SIG-M5 (cell line): Measurements from ENCODE around the gene OR9A4.
A peak's percentile ranks its signal among the peaks of the same experiment; 100 is the strongest.
"Not testable (repeated sequence)": the region's sequence is repeated elsewhere in the genome, so short reads cannot be mapped to it uniquely, and the experiment has no call there.

Source experiments
- DNase-seq: peaks from one replicate; lab custom pipeline; 2025; lab: John Stamatoyannopoulos, UW

OR9A4 gene, protein sequence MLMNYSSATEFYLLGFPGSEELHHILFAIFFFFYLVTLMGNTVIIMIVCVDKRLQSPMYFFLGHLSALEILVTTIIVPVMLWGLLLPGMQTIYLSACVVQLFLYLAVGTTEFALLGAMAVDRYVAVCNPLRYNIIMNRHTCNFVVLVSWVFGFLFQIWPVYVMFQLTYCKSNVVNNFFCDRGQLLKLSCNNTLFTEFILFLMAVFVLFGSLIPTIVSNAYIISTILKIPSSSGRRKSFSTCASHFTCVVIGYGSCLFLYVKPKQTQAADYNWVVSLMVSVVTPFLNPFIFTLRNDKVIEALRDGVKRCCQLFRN

DNA sequence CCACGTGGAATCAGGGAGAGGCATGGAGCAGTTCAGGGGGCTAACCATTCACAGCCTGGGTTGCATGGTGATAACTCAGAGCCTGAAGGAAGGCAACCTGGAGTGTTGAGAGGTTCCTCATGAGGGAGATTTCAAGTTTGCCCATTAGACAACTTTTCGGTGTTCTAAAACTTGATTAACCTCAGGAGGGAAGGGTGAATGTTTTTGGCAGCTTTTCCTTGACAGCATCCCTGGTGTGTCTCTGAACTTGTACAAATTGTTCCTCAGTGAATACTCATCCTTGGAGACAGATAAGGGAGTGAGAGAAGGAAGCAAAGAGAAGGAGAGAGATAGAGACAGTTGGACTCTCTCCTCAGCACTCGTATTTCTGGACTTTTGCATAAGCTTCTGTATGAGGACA is at the start of gene OR9A4:
Gene OR9A4 (plus strand): TSS at position 301 of the 400 bp plus-strand sequence. CDS start 2,477 bp downstream, outside the sequence.
- no peak for DNase-seq

DNA sequence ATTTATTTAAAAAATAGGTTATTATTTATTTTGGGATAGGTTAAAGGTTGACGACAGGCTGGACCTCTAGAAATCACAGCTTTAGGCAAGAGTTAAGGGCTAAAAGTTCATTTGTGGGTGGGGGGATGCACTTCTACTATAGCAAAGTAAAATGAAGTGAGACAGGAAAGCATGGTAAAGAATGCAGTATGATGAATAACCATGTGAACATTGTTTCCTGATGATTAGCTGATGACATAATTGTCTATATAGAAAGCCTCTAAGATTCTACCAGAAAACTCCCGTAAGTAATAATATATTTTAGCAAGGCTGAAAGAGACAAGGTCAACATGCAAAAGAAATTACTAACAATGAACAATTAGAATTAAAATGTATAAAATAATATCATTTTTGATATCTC is 49.2 kb upstream of the OR9A4 start:
- DNase-seq: no peak

DNA sequence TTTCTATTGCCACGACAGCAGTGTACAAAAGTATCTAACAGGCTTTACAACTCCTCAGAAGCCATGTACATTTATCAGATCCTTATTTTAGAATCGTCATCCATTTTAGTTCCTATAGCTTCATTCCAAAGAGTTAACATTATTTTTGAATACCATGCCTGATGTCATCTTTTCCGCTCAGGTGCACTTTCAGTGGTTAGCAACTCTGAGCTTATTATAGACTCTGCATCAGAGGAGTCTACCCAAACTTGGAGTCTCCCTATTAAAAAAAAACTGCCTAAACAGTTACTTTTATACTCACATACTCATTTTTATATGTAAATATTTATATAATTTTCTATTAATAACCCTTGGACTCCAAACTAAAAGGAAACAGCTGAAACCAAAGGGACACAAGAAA is 43.3 kb upstream of the OR9A4 start:
- no peak for DNase-seq

DNA sequence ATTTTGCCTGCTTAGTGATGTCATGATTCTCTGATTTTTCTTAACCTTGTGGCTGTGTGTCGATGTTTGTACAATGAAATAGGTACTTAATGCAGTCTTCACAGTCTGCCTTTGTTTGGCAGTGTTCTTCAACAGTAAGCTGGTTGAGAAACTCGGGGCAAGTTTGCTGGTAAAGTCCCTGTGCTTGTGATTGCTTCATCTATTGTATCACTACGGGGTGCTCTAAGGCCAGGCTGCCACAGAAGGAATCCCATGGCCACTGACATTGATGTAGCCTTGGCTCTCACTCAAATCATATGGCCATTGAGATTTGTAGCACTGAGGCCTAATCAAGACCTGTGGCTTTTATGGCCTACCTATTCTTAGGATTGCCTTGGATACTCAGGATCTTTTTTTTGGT is 41.4 kb upstream of the OR9A4 start:
- no peak for DNase-seq

DNA sequence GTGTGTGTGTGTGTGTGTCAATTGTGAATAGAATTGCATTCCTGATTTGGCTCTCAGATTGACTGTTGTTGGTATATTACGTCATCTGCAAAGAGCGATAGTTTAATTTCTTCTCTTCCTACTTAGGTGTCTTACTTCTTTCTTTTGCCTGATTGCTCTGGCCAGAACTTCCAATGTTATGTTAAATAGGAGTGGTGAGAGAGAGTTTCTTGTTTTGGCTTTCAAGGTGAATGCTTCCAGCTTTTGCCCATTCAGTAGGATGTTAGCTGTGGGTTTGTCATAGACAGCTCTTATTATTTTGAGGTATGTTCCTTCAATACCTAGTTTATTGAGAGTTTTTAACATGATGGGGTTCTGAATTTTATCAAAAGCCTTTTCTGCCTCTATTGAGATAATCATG is 40.7 kb upstream of the OR9A4 start:
- DNase-seq: no peak

DNA sequence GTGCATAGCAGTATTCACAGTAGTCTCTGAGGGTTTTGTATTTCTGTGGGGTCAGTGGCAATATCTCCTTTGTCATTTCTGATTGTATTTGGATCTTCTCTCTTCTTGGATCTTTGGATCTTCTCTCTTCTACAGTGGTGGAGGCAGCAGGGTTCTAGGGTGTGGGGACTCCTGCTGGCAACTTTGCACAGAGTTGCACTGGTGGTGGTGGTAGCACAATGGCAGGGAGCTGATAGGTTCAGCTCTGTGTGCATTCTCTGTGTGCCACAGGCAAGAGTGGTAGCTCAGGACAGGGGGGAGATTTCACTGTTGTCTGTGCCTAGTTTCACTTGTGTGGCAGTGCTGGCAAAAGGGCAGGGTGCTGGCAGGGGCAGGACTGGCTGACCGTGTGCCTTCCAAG is 39.8 kb upstream of the OR9A4 start:
- no peak for DNase-seq

DNA sequence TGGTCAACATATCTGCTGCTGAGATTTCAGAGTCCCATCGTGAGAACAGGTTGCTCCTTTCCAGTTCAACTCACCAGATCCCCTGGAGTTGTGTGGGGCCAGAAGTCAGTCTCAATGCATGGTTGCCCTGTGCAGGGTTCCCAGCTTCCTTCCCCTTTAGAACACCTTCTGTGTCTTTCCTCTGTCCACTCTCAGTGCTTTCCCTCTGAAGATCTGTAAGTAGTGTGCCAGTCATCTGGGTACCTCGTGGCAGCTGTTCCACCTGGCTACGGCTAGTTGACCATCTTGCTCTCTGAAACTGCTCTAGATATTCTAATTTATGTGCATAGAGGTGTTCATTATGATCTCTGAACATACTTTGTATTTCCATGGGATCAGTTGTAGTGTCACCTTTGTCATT is 38.8 kb upstream of the OR9A4 start:
- DNase-seq: no peak

DNA sequence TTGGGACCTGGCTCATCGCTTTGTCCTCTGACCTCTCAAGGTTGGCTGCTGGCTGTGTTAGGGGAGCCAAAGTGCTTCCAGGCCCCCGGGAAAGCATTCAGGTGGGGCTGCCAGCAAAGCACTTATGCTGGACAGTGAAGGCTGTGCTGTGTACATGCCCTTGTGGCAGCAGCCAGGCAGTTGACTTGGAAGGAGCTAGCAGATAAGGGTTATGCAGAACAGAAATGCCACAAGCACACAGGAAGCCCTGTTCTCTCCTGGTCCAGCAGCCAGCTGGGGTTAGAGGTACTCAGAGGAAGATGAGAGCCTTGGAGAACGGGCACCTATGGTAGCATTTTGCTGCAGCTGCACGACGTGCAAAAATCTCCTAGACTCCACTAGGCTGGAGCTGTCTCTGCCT is 35.2 kb upstream of the OR9A4 start:
- DNase-seq: no peak

DNA sequence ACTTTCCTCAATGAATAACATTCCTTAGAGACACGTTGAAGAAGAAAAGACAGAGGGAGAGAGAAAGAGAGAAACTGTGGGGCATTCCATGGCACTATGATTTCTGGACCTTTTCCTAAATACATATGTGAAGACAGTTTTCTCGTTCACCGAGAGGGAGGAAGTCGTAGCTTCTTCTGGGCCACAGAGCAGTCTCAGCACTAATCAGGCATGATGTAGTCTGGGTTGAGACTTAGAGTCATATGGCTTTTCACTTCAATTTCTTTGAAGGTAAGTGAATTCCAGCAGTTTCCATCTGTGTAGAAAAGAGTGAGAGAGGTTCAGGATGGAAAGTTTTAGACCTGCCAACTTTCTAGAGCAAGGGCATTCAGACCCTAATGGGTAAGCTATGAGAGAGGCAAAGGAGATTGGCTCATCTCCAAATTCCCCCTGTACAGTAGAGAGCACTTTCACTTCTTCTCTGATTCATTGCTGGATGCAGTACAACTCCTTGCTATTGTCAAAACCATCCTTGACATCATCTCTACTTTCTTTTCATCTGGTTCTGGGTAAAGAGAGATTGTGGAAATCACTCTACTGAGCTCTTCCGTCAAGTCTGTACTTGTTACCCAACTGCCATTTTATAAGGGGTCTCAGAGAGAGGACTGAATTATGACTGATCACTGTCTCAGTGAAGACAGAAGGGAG is 31.5 kb upstream of the OR9A4 start:
- DNase-seq: no peak

DNA sequence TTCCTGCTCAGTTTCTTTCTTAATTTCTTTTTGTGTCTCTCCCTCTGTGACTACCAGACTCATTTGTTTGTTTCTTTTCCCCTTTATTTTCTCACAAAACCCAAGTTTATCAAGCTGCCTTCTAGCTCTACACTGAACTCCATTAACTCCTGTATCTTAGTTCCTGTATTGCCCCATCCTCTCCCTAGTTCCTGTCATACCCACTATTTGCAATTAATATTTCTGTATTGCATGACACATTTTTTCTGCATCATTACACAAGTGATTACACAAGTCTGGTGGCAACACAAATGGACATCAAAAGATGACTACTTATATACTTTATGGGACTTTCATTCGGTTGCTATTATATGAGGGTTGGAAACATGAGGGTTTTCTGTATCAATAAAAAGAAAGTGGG is 26.9 kb upstream of the OR9A4 start:
- DNase-seq: peak; percentile 26

DNA sequence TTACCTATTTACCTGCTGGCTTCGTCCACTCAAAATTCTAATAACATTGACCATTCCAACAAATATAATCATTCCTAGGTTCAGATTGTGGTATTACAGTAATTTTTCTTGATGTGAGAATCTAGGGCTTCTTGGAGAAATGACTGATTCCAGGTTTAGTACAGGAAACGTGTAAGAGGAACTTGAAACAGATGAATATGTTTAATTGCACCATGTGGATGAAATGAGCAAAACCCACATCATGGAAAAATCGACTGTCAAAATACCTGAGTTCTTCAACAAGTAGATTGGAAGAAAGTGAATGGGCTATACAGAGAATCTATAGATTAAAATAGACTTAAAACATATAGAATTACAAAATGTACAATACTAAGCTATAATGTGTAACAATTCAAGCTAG is 24.9 kb upstream of the OR9A4 start:
- DNase-seq: no peak

DNA sequence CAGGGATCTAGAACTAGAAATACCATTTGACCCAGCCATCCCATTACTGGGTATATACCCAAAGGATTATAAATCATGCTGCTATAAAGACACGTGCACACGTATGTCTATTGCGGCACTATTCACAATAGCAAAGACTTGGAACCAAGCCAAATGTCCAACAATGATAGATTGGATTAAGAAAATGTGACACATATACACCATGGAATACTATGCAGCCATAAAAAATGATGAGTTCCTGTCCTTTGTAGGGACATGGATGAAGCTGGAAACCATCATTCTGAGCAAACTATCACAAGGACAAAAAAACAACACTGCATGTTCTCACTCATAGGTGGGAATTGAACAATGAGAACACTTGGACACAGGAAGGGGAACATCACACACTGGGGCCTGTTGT is 16.8 kb upstream of the OR9A4 start:
- DNase-seq: not testable (repeated sequence)

DNA sequence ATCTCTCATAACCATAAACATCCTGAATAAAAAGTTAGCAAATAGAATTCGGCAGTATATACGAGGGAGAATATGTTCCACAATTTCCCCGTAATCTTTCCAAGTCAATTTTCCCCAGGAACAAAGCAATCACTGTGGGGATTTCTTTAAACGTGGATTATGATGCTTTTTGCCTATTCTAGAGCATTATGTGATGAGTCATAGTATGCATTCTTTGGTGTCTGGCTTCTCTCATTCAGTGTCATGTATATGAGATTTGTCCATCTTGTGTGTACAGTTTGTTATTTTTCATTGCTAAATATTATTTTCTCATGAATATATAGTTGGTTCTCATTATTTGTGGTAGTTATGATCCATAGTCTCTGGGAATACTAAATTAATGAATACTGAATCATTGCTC is 9.9 kb upstream of the OR9A4 start:
- DNase-seq: no peak

DNA sequence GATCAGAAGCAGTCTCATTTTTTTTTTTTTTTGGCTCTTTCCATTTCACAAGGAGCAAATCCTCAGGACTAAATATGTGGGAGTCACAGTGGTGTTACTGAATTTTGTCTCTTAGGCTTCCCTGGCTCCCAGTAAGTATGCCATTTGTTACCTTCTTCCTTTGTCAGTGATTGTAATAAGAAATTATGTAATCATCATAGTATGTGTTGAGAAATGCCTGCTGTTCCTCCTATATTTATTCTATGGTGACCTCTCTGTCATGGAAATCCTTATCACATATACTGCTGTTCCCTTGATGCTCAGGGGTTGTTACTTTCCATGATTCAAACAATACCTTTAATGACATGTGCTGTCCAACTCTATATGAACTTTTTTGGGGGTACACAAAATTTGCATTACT is 4.8 kb upstream of the OR9A4 start:
- no peak for DNase-seq

DNA sequence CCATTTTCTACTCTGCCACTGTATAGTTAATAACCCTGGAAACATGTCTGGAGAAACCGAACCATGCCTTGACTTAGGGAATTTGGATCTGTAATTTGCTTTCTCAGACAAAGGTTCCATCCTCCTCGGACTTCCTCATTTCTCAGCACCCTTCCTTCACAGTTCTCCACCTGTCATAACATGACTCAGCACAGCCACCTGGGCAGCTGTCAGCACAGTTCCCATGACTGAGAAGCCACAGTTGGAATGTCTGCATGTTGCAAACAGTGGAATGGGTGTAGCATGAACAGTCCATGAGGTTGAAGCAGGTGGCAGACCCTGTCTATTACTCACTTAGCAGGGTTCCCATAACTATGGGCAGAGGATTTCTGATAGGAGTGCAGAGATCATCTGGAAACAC is 634 bp upstream of the OR9A4 start:
- DNase-seq: no peak

DNA sequence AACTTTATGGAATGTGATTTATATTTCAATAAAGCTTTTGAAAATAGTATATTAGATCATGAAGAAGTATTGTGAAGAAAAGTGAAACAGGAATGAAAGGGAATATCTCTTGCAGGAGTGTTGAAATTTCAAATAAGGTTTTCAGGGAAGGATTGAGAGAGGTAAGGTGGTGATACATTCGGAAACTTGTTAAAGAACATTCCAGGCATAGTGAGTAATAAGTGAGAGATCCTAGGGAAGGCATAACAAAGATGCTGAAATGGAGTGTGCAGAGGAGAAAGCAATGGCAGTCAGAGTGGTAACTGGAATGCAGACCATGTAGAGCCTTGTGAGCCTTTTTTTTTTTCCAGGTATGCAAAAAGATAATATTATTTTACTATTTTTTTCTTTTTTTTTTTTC is 4.1 kb downstream of the OR9A4 start:
- no peak for DNase-seq

DNA sequence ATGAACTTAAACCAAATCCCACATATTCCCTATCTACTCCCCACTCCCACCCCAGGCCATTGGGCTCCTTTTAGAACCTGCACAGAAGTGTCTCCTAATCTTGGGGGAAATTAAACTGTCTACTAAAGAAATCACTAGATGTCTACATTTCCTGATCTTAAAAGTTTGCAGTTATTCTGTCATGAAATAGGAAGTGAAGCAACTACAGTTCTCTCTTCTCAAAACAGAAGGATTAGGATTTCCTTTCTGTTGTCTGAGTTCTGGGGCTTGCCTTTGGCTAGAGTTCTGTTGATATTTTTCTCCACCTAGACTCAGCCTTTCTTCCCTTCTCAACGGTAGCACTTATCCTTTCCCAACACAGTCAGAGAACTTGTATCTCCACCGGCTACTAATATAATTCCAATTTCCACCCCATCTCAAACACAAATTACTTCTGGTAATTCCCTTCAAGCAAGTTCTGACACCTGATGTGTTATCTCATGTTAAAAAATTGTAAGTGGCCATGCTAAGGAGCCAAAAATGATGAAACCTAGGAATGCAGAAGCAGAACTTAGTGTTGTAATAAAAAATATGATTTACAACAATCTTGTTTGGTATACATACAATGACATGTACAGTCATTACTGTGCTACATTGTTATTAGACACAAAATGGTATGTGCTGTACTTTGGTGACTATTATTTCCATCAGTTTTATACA is 12.1 kb downstream of the OR9A4 start:
- DNase-seq: no peak

DNA sequence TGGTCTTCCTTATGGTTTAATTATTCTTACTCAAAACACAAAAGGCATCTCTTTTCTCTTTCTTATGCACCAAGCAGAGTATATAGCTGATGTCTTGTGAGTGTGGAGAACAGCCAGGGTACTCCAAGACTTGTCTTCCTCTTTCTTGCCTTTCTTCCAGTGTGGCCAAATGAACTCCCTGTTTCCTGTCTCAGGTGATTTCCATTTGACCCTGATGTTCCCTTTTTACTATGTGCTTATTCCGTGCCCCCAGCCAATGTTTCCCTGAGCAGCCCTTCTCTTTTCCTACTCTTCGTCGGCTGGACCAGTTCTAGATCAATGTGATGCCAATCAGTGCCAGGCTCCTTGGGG is 12.6 kb downstream of the OR9A4 start:
- no peak for DNase-seq

DNA sequence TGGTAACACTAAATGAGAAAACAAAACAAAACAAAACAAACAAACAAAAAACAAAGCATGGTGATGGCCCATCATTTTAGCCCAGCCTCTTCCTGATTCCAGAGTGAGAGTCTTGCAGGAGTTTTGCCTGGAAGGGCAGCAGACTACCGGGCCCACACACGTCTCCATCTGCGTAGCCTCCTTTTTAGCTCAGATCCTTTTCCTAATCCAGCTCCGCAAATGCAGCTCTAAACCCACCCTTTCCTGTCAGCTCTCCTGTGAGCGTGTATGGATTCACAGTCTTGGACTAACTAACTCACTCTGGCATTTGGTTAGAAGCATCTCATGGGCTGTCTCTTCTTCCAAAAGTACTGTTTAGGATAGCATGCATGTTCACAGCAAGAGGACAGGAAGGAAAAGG is 14.0 kb downstream of the OR9A4 start:
- DNase-seq: no peak

DNA sequence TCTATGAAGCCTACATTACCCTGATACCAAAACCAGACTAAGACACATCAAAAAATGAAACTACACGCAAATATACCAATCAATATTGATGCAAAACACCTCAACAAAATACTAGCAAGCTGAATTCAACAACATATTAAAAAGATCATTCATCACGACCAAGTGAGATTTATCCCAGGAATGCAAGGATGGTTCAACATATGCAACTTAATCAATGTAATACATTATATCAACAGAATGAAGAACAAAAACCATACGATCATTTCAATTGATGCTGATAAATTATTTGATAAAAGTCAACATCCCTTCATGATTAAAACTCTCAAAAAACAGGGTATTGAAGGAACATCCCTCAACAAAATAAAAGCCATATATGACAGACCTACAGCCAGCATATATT is 24.9 kb downstream of the OR9A4 start:
- DNase-seq: no peak

DNA sequence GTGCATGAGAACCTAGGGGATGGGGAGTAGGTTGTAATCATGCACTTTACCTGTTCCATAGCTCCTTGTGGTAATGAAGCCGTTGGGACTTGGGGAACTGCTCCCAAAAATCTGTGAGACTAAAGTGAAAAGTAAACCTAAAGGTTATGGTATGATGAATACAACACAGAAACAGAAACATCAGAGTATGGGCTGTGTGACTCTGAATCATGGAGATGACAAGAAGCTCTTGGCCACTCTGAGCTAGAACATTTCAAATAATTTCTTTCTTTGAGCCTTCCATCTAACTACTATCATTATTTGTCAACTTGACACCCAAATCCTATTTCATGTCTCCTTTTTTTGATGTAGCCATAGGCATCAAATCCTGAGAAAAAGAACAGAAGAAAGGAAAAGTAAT is 27.6 kb downstream of the OR9A4 start:
- no peak for DNase-seq

DNA sequence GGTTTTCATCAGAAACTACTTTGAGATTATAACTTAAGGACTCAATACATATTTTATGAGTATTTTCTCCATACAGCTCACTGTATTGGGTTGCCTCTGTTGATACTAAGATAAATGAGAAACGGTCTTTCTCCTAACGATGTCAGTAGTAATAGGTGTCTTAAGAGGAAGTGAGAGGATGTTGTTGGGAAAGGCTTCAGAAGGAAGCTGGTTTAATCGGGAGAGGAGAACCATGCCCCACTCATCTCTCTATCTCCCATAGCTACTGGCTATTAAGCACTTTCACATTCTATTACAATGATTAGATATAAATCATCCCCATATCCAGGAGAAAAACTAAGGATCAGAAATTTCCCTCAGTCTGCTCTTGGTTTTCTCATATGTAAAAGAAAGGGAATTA is 28.6 kb downstream of the OR9A4 start:
- DNase-seq: peak; percentile 7

DNA sequence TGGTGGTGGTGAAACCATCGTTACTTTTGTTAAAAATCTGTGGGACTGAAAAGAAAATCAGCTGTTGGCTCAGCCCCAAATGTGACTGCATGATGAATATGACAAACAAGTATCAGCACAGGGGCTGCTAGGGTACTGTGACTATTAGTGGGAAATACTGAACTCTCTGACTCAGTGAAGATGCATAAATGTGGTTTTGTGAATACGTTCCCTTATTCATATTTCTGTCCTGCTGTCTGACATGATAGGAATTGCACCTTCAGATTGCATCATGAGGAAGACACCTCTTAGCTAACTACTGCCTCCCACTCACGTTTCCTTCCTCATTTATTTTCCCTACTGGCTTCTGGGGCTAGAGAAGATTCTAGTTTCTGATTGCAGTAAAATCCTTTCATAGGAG is 29.2 kb downstream of the OR9A4 start:
- DNase-seq: peak; percentile 71
